DND-41 (cell line): ENCODE results near the gene MAP1A.

Experiments used
- EZH2 ChIP-seq: IDR thresholded peaks from 3 replicates; pipeline ENCODE4 v1.6.1; 2012; ENCODE audit warnings: borderline replicate concordance, low read depth, mild to moderate bottlenecking, moderate library complexity, low read length, inconsistent platforms; ENCODE audit not compliant: severe bottlenecking
- TF ChIP-seq, protein P1 (sequence below): IDR thresholded peaks from 2 replicates; pipeline ENCODE4 v1.5.1; 2012; ENCODE audit warnings: borderline replicate concordance, low read length, moderate library complexity, mild to moderate bottlenecking; ENCODE audit not compliant: poor library complexity, severe bottlenecking; ENCODE audit errors: extremely low read depth

DNA sequence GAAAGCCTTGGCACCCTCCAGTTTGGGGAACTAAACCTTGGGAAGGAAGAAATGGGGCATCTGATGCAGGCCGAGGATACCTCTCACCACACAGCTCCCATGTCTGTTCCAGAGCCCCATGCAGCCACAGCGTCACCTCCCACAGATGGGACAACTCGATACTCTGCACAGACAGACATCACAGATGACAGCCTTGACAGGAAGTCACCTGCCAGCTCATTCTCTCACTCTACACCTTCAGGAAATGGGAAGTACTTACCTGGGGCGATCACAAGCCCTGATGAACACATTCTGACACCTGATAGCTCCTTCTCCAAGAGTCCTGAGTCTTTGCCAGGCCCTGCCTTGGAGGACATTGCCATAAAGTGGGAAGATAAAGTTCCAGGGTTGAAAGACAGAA lies 7.7 kb downstream of the MAP1A start:
- TF ChIP-seq, protein P1, sequence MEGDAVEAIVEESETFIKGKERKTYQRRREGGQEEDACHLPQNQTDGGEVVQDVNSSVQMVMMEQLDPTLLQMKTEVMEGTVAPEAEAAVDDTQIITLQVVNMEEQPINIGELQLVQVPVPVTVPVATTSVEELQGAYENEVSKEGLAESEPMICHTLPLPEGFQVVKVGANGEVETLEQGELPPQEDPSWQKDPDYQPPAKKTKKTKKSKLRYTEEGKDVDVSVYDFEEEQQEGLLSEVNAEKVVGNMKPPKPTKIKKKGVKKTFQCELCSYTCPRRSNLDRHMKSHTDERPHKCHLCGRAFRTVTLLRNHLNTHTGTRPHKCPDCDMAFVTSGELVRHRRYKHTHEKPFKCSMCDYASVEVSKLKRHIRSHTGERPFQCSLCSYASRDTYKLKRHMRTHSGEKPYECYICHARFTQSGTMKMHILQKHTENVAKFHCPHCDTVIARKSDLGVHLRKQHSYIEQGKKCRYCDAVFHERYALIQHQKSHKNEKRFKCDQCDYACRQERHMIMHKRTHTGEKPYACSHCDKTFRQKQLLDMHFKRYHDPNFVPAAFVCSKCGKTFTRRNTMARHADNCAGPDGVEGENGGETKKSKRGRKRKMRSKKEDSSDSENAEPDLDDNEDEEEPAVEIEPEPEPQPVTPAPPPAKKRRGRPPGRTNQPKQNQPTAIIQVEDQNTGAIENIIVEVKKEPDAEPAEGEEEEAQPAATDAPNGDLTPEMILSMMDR: no peak
- no peak for TF ChIP-seq EZH2
